Activated naive CD4-positive, alpha-beta T cell treated with anti-CD3 and anti-CD28 coated beads, Interleukin-2, amount 10 ng/mL, durations not matched to agents 7 days and 5 days (primary cell): ENCODE results near the gene FOXD4.
"Not testable (repeated sequence)": the region's sequence is repeated elsewhere in the genome, so short reads cannot be mapped to it uniquely, and the experiment has no call there.

Source experiments
- CTCF ChIA-PET: fragments of 350-600 bp; sonication (Branson Sonifier 250); formaldehyde crosslinking; loops from one replicate; lab custom pipeline; 2021; ENCODE audit warnings: antibody characterized with exemption; lab: Charles Lee
- DNase-seq: peaks from one replicate; pipeline ENCODE4 v3.0.0-alpha.2; 2020
- H3K27ac Mint-ChIP-seq: one replicate; pipeline ENCODE4 v1.8.0; 2021; ENCODE audit warnings: mild to moderate bottlenecking, moderate library complexity, mixed read lengths
- H3K27me3 Mint-ChIP-seq: one replicate; pipeline ENCODE4 v1.8.0; 2021; ENCODE audit warnings: mild to moderate bottlenecking, mixed read lengths
- H3K36me3 Mint-ChIP-seq: one replicate; pipeline ENCODE4 v1.8.0; 2021; ENCODE audit warnings: mixed read lengths
- H3K4me1 Mint-ChIP-seq: one replicate; pipeline ENCODE4 v1.8.0; 2021; ENCODE audit warnings: mixed read lengths
- H3K4me3 Mint-ChIP-seq: one replicate; pipeline ENCODE4 v1.8.0; 2021; ENCODE audit warnings: mild to moderate bottlenecking, moderate library complexity, mixed read lengths
- H3K9me3 Mint-ChIP-seq: one replicate; pipeline ENCODE4 v1.8.0; 2021; ENCODE audit warnings: mixed read lengths

Gene FOXD4

DNA sequence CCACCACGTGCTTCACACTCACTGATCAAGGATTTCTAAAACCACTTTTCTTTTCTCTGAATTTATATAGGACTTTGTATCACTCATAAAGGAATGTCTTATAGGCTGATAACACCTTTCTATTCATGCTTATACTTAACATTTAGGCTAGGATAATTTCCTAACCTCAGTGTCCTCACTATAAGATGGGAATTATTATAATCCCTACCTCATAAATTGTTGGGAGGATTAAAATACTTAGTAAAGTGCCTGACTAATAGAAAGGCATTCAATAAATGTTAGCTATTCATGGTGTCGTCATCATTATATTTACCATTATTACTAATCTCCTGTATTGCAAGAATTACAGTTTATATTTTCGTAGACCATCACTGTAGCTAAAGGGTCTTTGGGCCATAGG is 41.8 kb downstream of the FOXD4 start:
- H3K36me3 Mint-ChIP-seq, H3K27ac Mint-ChIP-seq: not testable (repeated sequence)

DNA sequence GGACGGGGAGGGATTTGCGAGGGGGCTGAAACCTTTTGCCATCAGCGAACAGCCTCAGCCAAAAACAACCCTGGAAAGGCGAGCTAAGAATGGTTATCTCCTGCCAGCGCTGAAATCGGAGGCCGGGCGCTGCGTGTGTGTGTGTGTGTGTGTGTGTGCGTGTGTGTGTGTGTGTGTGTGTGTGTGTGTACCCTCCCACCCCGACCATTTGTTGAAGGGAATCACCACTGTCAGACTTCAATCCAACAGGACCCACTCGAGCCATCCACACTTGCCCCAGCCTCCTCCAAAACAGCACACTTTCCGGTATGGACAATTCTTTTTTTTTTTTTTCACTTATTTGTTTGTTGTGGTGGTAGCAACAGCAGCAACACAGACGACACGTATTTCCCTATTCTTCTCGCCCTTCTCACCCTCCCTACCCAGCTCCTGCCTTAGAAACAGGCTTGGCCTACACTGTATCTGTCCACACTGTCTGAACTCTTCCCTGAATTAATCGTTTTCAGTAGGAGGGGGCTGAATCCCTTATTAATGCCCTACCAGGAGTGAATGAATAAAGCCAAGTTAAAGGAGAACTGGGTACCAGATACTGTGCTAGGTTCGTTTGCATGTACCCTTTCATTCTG is 44.2 kb downstream of the FOXD4 start:
- H3K36me3 Mint-ChIP-seq, H3K27ac Mint-ChIP-seq, H3K9me3 Mint-ChIP-seq, H3K4me1 Mint-ChIP-seq, DNase-seq, CTCF ChIA-PET: not testable (repeated sequence)
- peaks cover 34% of the 10 kb centered on the region for H3K27me3 Mint-ChIP-seq
- H3K4me3 Mint-ChIP-seq, result peak overlapping the region; percentile 66

More for the DNA sequence above, 41.8 kb downstream of the FOXD4 start:
- DNase-seq, CTCF ChIA-PET, H3K4me1 Mint-ChIP-seq, H3K4me3 Mint-ChIP-seq, H3K9me3 Mint-ChIP-seq: not testable (repeated sequence)
- peaks cover 37% of the 10 kb centered on the region for H3K27me3 Mint-ChIP-seq

DNA sequence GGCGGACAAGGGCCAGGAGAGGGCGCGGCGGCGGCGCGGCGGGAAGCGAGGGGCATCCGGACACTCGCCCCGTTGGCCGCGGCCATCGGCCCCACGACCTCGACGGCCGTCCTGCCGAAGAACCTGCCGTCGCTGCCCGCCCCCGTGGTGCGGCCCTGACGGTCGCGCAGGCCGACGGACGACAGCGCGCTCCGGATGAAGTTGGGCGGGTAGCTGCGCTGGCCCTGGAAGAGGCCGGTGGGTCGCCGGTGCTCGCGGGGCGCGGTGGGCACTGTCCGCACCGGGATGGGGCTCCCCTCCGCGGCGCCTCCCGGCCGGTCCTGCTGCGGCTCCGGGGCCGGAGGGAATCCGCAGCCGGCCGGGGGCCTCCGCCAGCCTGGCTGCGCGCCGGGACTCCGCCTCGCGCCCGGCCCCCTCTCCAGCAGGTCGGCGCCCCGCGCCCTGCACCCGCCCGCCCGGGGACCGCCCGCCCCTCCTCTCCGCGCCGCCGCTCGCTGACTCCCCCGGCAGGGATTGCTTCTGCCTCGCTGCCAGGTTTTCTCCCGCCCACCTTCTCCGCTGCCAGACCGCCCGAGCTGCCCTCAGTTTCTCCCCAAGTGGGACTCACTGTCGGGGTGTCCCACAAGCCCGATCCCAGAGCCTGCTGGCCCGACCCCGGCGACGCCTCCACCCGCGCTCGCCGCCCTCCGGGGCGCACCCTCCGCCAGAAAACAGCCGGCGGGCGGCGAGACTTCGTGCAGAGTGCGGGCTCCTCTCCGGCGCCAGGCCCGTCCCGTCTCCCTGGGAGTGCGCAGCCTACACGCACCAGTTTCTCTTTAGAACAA is 44.9 kb downstream of the FOXD4 start:
- Mint-ChIP-seq H3K4me3 (peak overlapping the region; percentile 66), H3K27me3 (peaks cover 34% of the 10 kb centered on the region)
- H3K9me3 Mint-ChIP-seq, H3K27ac Mint-ChIP-seq, CTCF ChIA-PET, H3K36me3 Mint-ChIP-seq, H3K4me1 Mint-ChIP-seq: not testable (repeated sequence)
- peak; percentile 39 for DNase-seq
